Ecto neural progenitor cell (in vitro differentiated cells): ENCODE results near the gene CSTPP1.
"Not testable (repeated sequence)": the region's sequence is repeated elsewhere in the genome, so short reads cannot be mapped to it uniquely, and the experiment has no call there.

Source experiments
- DNase-seq: peaks from one replicate; pipeline ENCODE4 v3.0.0-alpha.2; 2018; ENCODE audit warnings: low spot score

The CSTPP1 gene

DNA sequence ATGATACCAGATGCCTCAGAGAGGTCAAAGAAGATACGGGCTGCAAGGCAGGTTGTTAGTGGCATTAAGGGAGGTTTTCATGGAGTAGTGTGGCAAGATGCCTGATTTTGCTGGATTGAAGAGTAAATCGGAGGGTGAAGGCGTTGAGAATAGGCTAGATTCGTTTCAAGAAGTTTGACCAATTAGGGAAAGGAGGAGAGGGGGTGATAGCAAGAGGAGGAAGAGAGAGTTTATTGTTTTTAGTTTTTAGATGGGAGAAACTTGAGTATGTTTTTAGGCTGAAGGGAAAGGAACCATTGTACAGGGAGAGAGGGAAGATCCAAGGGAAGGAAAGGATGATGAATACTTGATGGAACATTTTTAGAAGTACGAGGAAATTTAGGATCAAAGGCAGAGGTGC is 16.5 kb downstream of the CSTPP1 start:
- no peak for DNase-seq

DNA sequence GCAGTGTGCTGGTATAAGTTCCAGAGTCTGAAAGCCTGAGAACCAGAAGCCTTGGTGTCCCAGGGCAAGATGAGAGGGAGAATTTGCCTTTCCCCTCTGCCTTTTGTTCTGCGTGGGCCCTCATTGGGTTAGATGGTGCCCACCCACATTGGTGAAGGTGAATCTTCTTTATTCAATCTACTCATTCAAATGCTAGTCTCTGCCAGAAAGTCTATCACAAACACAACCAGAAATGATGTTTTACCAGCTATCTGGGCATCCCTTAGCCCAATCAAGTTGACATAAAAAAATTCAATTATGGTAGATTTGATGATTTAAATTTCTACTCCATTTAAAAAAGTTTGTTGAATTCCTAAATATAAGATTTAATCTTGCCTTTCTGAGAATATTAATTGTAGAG is 22.2 kb downstream of the CSTPP1 start:
- DNase-seq: no peak

DNA sequence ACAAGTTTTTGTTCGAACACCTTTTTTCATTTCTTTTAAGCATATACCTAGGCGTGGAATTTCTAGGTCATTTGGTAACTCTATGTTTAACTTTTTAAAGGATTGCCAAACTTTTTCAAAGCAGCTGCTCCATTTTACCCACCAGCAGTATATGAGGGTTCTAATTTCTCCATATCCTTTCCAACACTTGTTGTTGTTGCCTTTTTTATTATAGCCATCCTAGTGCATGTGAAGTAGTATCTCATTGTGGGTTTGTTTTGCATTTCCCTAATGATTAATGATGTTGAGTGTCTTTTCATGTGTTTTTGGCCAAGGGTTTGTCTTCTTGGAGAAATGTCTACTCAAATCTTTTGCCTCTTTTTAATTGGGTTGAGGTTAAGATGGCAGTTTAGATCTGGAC is 24.5 kb downstream of the CSTPP1 start:
- no peak for DNase-seq

DNA sequence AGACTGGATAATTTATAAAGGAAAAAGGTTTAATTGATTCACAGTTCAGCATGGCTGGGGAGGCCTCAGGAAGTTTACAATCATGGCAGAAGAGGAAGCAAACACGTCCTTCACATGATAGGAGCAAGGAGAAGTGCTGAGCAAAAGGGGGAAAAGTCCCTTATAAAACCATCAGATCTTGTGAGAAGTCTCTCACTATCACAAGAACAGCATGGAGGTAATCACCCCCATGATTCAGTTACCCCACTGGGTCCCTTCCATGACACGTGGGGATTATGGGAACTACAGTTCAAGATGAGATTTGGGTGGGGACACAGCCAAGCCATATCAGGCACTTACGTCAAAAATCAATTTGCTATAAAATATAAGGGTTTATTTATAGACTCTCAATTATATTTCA is 25.3 kb downstream of the CSTPP1 start:
- DNase-seq: not testable (repeated sequence)

DNA sequence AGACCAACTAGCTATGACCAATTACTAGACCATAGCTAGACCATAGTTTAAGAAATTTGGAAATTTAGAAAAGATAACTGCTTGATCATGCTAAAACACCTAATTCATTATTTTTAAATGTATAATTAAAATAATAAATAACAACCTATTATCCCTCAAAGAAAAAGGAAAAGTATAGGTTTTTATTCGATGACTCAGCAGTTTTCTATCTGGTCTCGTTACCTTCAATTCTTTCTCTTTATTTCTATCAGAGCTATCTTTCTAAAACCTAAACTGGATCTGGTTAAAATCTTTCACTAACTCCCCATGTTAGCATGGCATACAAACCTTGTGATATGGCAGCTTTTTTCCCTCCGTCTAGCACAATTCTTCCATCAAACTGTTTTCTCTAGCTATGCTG is 27.3 kb downstream of the CSTPP1 start:
- no peak for DNase-seq

DNA sequence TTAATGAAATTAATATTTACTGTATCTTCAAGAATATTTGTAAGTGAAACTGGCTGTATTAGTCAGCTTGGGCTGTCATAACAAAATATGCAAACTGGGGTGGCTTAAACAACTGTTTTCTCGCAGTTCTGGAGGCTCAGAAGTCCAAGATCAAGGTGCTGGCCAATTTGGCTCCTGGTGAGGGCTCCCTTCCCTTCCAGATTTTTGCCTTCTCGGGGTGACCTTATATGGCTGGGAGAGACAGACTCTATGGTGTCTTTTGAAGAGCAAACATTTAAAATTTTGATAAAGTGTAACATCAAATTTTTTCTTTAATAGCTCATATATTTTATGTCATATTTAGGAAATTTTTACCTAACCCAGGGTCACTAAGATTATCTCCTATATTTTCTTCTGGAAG is 30.2 kb downstream of the CSTPP1 start:
- DNase-seq: no peak

DNA sequence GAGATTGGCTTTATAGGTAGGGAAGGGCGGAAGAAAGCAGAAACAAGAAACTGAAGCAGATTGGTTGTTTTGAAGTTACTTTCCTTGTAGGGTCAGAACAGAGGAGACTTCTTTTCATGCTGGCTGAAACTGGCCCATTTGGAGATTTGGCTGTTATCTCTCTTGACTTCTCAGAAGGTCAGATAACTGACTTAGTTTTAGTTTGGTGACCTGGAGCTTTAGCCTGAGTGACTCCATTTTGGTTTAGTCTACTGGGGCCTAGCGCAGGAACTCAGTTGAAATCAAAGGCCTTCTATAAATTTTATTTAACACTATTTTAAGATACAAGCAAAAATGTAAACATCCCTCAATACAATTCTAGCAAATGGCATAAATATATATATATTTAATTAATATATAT is 31.4 kb downstream of the CSTPP1 start:
- DNase-seq: no peak

DNA sequence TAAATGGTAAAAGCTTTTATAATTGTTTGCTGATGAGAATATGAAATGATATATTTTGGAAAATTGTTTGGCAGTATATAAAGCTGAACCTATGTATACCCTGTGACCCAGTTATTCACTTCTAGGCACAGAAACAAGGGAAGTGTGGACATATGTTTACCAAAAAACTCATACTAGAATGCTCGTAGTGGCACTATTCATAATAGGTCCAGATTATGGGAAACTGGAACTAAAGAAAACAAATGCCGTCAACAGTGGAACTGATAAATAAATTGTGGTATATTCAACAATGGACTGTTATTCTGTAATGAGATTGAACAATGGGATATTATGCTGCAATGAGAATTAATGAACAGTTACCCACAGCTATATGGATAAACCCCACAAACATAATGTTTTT is 32.8 kb downstream of the CSTPP1 start:
- DNase-seq: no peak

DNA sequence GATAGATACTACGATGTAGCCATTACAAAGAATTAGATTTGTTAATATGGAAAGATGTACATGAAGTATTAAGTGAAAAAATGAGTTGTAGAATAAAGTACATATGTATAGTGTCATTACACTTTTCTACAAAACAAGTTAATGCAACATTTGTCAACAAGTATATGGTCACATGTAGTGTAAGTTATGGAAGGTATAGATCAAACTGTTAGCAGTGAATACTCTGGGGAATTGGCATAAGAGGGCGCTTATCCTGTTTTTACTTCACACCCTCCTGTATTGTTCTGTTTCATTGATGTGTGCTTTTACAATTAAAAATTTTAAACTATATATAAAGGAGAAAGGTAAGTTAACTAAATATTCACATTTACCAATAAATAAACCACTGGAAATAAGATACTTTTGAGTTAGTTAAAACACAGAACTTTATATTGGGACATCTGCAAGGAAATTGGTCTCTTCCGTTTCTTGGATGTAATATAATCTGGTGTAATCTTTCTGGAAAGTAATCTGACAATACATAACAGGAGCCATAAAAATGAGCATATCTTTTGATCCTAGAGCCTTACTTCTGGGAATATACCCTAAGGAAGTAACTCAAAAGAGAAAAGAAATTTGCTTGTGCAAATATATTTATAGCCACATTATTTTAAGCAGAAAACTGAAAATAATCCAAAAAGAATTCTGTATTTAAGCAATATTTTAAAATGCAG is 34.5 kb downstream of the CSTPP1 start:
- DNase-seq: no peak

DNA sequence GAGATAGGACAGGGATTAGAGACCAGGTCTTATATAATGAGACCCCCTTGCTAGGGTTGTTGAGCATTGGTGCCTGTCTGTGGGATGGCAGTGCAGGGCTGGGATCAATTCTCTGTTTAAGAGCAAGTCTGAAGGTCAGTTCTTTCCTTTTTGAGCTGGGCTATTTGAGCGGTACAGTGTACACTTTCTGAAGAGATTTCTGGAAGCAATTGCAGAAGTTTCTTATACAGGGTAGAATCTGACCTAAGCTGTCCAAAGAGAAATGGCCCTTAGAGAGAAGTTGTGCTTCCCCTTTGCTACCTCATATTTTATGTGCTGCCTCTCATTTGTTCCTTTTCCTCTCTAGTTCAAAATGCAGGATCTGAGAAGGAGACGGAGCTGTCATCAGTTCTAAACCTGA is 35.8 kb downstream of the CSTPP1 start:
- no peak for DNase-seq

DNA sequence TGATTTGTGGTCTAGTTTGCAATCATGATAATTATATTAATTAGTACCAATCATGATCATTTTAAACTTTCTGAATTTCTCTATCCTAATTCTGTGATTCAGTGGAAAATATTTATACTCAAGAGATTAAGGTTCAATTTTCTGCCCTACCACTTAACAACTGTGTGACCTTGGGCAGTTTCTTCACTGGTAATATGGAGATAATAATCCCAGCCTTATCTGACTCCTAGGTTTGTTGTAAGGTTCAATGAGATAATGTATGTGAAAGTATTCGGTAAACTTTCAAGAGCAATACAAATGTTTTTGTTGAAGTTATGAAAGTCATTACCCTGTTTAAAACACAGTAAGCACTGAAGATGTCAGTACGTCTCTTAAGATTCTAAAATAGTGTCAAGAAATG is 36.3 kb downstream of the CSTPP1 start:
- no peak for DNase-seq

DNA sequence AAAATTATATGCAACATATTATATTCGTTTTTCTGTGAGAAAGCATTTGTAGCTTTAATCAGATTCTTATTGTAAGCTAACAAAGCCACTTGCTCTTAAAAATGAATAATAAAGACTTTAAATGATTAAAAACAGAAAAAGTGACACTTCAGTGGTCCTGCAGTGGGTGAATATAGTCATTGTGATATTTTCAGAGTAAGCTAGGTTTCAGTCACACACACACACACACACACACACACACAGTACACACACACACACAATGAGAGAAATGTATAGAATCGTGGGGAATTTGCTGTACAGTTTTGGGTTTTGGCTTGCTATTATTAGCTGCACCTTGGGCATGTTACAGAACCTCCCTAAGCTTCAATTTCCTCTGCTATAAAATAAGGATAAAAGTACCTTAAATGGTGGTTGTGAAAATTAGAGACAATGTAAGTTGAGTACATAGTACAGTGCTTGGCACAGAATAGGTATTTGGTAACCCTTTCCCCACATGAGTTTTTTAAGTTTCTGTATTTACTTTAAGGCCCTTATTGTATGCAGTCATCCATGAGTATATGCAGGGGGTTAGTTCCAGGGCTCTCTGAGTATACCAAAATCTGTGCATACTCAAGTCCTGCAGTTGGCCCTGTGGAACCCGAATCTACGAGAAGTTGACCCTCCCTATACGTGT is 39.8 kb downstream of the CSTPP1 start:
- no peak for DNase-seq

DNA sequence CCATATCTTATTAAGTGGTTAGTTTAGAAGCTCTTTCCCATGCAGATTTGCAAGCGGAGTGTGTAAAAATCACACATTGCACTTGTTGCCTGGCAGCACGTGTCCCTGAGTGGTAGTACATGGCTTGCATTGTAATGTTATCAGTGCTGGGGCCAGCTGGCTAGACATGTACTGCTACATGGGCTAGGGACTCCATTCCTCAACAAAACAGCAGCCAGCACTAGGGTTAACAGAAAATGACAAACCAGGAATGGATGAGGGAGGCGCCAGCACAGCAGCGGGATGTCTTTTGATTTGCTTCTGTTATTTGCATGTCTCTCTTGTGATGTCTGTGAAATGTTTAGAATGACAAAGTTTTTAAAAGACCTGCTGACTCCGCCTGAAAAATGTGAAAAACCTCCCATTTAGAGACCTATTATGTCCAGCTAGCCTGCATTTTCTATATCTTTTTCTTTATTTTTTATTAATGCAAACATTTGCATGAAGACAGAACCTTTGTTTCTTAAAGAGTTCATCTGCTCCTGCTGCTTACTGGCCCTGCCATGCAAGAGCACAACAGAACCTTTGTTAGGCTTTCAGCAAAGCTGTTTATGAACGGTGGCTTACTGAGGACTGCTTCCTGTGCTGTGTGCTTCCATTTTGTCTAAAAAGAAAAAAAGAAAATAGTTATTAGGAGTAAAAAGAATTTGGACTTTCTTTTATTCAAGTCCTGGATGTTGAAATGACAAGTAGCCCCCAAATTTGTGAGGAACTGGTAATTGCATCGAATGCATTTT is 40.7 kb downstream of the CSTPP1 start:
- DNase-seq: peak; percentile 55

DNA sequence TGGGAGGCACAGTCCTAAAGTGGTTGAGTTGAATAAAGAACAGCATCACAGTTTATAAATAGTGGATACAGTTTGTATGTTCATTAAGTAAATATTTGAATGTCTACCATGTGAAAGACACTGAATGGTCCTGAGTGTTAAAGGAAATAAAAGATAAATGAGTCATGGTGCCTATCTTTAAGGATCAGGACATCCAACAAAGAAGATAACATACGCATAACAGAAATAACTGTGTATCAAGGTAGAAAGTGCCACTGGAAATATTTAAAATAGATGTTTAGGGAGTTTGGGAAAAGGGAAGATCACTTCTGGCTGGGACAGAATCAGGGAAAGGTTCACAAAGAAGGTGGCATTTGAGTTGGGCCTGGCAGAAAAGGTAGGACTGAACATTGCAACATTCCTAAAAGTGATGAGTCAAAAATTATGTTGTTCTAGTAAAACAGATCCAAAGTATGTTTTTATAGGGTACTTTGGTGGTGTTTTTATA is 41.5 kb downstream of the CSTPP1 start:
- DNase-seq: no peak

DNA sequence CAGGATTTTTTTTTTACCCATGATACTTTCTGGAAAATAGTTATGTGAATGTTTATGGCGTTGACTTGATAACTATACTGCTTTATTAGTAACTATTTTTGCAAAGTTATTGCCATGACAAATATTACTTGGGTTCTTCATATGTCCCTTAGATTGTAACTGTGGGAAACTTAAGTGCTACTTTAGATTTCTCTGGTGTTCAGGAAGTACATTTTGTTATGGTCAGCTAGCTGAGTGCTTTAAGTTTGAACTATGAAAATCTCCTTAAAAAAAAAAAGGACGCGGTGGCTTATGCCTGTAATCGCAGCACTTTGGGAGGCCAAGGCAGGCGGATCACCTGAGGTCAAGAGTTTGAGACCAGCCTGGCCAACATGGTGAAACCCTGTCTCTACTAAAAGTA is 42.8 kb downstream of the CSTPP1 start:
- DNase-seq: no peak

DNA sequence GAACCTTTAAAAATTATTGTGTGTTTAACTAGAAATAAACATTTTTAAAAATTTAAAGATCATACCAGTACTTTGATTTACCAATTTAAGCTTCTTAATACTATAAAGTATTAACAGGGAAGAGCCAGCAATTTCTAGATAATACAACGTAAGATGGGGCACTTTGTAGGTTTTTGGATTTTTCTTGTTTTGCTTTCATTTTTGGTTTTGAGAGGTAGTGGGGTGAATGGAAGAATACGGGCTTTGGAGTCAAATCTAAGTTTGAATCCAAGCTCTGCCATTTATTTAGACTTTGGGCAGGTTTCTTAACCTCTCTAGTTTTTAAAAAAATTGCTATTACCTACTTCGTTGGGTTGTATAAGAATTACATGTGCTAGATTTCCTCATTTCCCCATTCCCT is 44.9 kb downstream of the CSTPP1 start:
- DNase-seq: no peak

DNA sequence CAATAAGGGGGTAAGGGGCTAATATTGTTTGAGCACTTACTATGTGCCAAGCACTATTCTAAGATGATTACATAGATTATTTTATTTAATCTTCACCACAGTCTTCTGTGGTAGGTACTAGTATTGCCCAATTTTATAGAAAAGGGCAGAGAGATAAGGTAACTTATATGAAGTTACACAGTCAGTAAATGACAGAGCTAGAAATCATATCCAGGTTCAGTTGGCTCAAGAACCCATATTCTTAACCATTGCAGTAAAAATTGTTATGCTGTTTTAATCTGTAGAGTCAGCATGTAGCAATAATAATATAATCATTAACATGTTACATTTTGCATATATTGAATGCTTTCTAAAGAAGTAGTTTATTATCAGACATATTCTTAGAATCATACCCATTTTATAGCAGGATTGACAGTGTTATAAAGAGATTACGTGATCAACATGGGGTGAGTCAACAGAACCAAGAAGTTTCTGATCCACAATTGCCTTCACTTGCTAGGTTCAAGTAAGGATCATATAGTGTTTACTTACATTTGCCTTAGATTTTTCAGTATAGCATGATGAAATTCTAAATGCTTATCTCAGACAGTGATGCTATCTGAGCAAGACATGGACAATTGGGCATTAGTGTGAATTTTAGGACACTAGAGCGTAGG is 46.4 kb downstream of the CSTPP1 start:
- no peak for DNase-seq

DNA sequence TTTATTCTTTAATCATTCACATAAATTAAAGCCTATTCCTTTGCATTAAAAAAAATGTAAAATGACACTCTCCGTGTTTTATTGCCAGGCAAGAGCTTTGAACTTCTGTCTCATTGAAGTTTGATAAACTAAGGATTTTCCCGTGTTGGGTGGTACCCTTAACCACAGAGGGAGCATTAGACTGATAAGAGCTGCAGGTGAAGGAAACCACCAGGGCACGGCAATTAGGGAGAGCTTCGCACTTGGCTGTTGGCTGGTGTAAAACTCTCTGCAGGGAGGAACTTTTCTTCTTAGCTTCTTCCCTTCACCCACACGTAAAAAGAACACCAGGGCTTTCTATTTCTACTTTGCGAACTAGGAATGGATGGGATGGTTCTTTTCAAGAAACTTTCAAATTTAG is 47.0 kb downstream of the CSTPP1 start:
- DNase-seq: no peak

DNA sequence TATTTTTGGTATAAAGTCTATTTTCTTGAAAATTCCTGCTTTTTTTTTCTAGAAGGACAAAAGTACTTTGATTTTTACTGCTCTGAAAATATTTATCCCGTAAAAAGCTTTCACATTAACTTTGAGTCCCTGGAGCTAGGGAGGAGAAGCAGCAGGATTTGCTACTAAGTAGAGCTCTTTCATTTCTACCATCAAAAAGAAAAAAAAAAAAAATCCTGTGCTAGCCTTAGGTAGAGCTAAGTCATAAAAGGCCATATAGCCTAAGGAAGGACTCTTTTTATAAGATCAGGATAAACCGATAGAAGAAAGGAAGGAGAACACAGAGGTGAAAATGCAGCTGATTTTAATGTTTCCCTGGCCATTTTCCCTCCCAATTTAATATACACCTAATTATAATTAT is 48.0 kb downstream of the CSTPP1 start:
- DNase-seq: no peak

DNA sequence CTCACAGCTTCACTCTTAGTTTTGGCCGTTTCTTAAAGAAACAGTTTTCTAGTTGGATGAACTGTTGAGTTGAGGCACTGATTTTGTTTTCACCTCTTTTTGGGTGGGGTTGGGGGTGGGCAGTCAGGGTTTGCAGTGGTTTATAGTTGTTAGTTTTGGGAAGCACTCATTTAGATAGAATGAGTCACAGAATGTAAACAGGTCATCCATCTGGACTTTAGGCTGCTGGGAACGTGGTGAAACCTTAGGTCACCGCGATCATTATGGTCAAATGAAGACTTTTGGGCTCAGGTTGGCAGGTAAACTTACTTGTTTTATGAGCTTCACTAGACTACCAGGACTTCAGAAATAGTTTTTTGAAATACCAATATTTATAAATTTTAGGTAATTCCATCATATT is 48.4 kb downstream of the CSTPP1 start:
- DNase-seq: no peak

DNA sequence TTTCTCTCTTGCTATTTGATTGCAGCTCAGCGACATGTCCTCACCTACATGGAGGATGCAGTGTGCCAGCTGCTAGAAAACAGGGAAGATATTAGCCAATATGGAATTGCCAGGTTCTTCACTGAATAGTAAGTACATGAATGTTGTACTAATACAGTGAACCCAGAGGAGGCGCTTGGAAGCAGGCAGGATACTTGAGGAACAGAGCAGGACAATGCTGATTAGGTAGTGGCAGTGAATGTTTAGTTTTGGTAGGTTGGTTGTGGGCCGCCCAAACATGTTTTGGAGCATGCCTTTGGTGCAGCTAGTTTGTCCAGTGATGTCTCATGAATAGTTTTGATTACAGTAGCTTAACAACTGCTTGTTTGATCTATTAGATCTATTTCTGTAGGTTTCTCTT is 50.6 kb downstream of the CSTPP1 start:
- no peak for DNase-seq

DNA sequence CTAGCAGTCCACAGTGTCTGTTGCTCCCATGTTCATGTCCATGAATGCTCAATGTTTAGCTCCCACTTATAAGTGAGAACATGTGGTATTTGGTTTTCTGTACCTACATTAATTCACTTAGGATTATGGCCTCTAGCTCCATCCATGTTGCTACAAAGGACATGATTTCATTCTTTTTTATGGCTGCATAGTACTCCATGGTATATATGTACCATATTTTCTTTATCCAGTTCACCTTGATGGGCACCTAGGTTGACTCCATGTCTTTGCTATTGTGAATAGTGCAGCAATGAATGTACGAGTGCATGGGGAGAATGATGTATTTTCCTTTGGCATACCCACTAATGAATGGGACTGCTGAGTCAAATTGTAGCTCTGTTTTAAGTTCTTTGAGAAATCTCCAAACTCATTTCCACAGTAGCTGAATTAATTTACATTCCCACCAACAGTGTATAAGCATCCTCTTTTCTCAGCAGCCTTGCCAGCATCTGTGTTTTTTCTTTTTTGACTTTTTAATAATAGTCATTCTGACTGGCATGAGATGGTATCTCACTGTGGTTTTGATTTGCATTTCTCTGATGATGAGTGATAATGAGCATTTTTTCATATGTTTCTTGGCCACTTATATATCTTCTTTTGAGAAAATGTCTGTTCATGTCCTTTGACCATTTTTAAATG is 53.4 kb downstream of the CSTPP1 start:
- not testable (repeated sequence) for DNase-seq
